Neural cell (in vitro differentiated cells): ENCODE results near the gene CGRRF1. TPM values are rescaled to one million over a fixed set of nuclear protein-coding genes. Genes with fewer than 3 reads are reported as not detected.

Experiments
- H2AFZ ChIP-seq: fragments of 200-600, 300-800 bp; sonication (generic), shearing (Covaris generic); 2 replicates; pipeline ENCODE4 v1.6.0; 2014; ENCODE audit warnings: low read depth, mild to moderate bottlenecking, antibody characterized with exemption, low read length, moderate library complexity
- H3F3A ChIP-seq: fragments of 200-600 bp; shearing (Covaris generic); 2 replicates; pipeline ENCODE4 v1.6.1; 2016; ENCODE audit warnings: mild to moderate bottlenecking, moderate library complexity, mixed read lengths, antibody characterized with exemption, low read length; ENCODE audit not compliant: insufficient read depth, poor library complexity, severe bottlenecking
- H3K27ac ChIP-seq: fragments of 200-600, 300-800 bp; sonication (generic), shearing (Covaris generic); 2 replicates; pipeline ENCODE4 v1.5.1; 2014; ENCODE audit warnings: mild to moderate bottlenecking, low read length, moderate library complexity
- H3K27me3 ChIP-seq: fragments of 300-800, 200-600 bp; sonication (generic), shearing (Covaris generic); 2 replicates; pipeline ENCODE4 v1.6.0; 2014; ENCODE audit warnings: mild to moderate bottlenecking, low read depth, low read length, moderate library complexity; ENCODE audit not compliant: insufficient read depth
- H3K36me3 ChIP-seq: fragments of 300-800, 200-600 bp; sonication (generic), shearing (Covaris generic); 2 replicates; pipeline ENCODE4 v1.5.1; 2014; ENCODE audit warnings: mild to moderate bottlenecking, antibody characterized with exemption, low read length, moderate library complexity; ENCODE audit not compliant: insufficient read depth
- H3K4me2 ChIP-seq: fragments of 300-800, 200-600 bp; sonication (generic), shearing (Covaris generic); 2 replicates; pipeline ENCODE4 v1.6.0; 2014; ENCODE audit warnings: mild to moderate bottlenecking, low read length
- H3K4me3 ChIP-seq: fragments of 300-800, 200-600 bp; sonication (generic), shearing (Covaris generic); 2 replicates; pipeline ENCODE4 v1.5.1; 2014; ENCODE audit warnings: mild to moderate bottlenecking, low read length, moderate library complexity
- H3K79me2 ChIP-seq: fragments of 200-600 bp; shearing (Covaris generic); replicated peaks from 2 replicates; pipeline ENCODE4 v1.6.0; 2014; ENCODE audit warnings: mild to moderate bottlenecking, low read length, moderate library complexity; ENCODE audit not compliant: insufficient read depth
- H3K9ac ChIP-seq: fragments of 300-800, 200-600 bp; sonication (generic), shearing (Covaris generic); 2 replicates; pipeline ENCODE4 v1.6.1; 2016; ENCODE audit warnings: mild to moderate bottlenecking, low read length, mixed read lengths
- H3K9me2 ChIP-seq: fragments of 200-600 bp; shearing (Covaris generic); 2 replicates; pipeline ENCODE4 v1.6.1; 2016; ENCODE audit warnings: mild to moderate bottlenecking, low read length, mixed read lengths; ENCODE audit not compliant: insufficient read depth
- H3K9me3 ChIP-seq: fragments of 200-600, 300-800 bp; sonication (generic), shearing (Covaris generic); 2 replicates; pipeline ENCODE4 v1.6.1; 2016; ENCODE audit warnings: mild to moderate bottlenecking, mixed run types, low read length, moderate library complexity, mixed read lengths
- H4K20me1 ChIP-seq: fragments of 200-600 bp; shearing (Covaris generic); 2 replicates; pipeline ENCODE4 v1.6.1; 2016; ENCODE audit warnings: mild to moderate bottlenecking, mixed run types; ENCODE audit not compliant: insufficient read depth
- CTCF ChIP-seq: fragments of 450-650 bp; IDR thresholded peaks from 2 replicates; pipeline ENCODE4 v1.5.1; 2014; ENCODE audit warnings: antibody characterized with exemption, mild to moderate bottlenecking, moderate library complexity; ENCODE audit not compliant: poor library complexity, severe bottlenecking
- EP300 ChIP-seq: fragments of 450-650 bp; conservative IDR thresholded peaks from 2 replicates; pipeline ENCODE4 v1.6.1; 2014; ENCODE audit warnings: antibody characterized with exemption, mild to moderate bottlenecking, moderate library complexity; ENCODE audit not compliant: poor library complexity, severe bottlenecking
- EZH2 ChIP-seq: fragments of 200-600, 300-800 bp; shearing (Covaris generic), sonication (generic); IDR thresholded peaks from 2 replicates; pipeline ENCODE4 v1.6.1; 2014; ENCODE audit warnings: antibody characterized with exemption, low read length, borderline replicate concordance, mild to moderate bottlenecking; ENCODE audit not compliant: insufficient read depth, poor library complexity, severe bottlenecking
- MXI1 ChIP-seq: fragments of 450-650 bp; conservative IDR thresholded peaks from 2 replicates; pipeline ENCODE4 v1.6.1; 2014; ENCODE audit warnings: antibody characterized with exemption, mild to moderate bottlenecking; ENCODE audit not compliant: poor library complexity, severe bottlenecking
- POLR2AphosphoS5 ChIP-seq: IDR thresholded peaks from 2 replicates; pipeline ENCODE4 v1.6.1; 2012
- RAD21 ChIP-seq: fragments of 450-650 bp; conservative IDR thresholded peaks from 2 replicates; pipeline ENCODE4 v1.6.1; 2014; ENCODE audit warnings: antibody characterized with exemption, mild to moderate bottlenecking, moderate library complexity
- REST ChIP-seq: IDR thresholded peaks from 2 replicates; pipeline ENCODE4 v1.6.1; 2012; ENCODE audit warnings: borderline replicate concordance
- SMC3 ChIP-seq: fragments of 450-650 bp; conservative IDR thresholded peaks from 2 replicates; pipeline ENCODE4 v1.6.1; 2014; ENCODE audit warnings: antibody characterized with exemption, mild to moderate bottlenecking, moderate library complexity; ENCODE audit not compliant: poor library complexity
- polyA plus RNA-seq: library from polyadenylated mRNA; depleted of rRNA; stranded (reverse); fragments of >200 nt; gene quantifications from 2 replicates; pipeline ENCODE4 v1.2.3, GENCODE V29; 2014

Gene CGRRF1
- polyA plus RNA-seq, 1 donor from 2014 or later: 31.0 TPM

- no peak for TF ChIP-seq POLR2AphosphoS5
Measured at GRCh38 chr14:54570047-54570446, 60.3 kb downstream of the CGRRF1 start (continued).

GRCh38 chr14:54570631-54571415, 61.1 kb downstream of the CGRRF1 start:
- H2AFZ ChIP-seq: no peak overlapping the region
- no peaks in the 10 kb centered on the region for H3K79me2 ChIP-seq
- H3K4me2 ChIP-seq: no peak overlapping the region
- no peak for TF ChIP-seq CTCF
- no peaks in the 10 kb centered on the region for H3K9me2 ChIP-seq
- H3K4me3 ChIP-seq: no peak overlapping the region
- H4K20me1 ChIP-seq: no peaks in the 10 kb centered on the region
- H3K36me3 ChIP-seq: no peaks in the 10 kb centered on the region
- H3K9ac ChIP-seq: no peak overlapping the region
- H3K27me3 ChIP-seq: peaks cover 12% of the 10 kb centered on the region
- H3K9me3 ChIP-seq: no peaks in the 10 kb centered on the region
- H3K27ac ChIP-seq: no peak overlapping the region
- no peaks in the 10 kb centered on the region for H3F3A ChIP-seq

GRCh38 chr14:54572316-54572715, 62.6 kb downstream of the CGRRF1 start:
- H3K27ac ChIP-seq: no peak overlapping the region
- H2AFZ ChIP-seq: no peak overlapping the region
- no peaks in the 10 kb centered on the region for H3K36me3 ChIP-seq
- no peaks in the 10 kb centered on the region for H3K9me3 ChIP-seq
- TF ChIP-seq MXI1 (no peak), EZH2 (no peak), SMC3 (peak; percentile 56), REST (no peak), CTCF (peak; percentile 52), EP300 (no peak), RAD21 (peak; percentile 56)
- no peaks in the 10 kb centered on the region for H3K79me2 ChIP-seq
- no peaks in the 10 kb centered on the region for H4K20me1 ChIP-seq
- H3K4me3 ChIP-seq: no peak overlapping the region
- peaks cover 8% of the 10 kb centered on the region for H3K27me3 ChIP-seq
- no peaks in the 10 kb centered on the region for H3F3A ChIP-seq
- H3K9me2 ChIP-seq: no peaks in the 10 kb centered on the region
- no peak overlapping the region for H3K9ac ChIP-seq
- H3K4me2 ChIP-seq: no peak overlapping the region
